HepG2 (cell line): Measurements from ENCODE around the gene NT5C3B. TPM values are rescaled to one million over a fixed set of nuclear protein-coding genes. Genes with fewer than 3 reads are reported as not detected.
A peak's percentile ranks its signal among the peaks of the same experiment; 100 is the strongest.

ENCODE experiments used
- BORCS8-MEF2B ChIP-seq: sonication (generic); formaldehyde crosslinking; IDR thresholded peaks from 2 replicates; pipeline ENCODE4 v1.8.0; 2022; ENCODE audit warnings: mild to moderate bottlenecking, missing genetic modification reagents
- DPF2 ChIP-seq: sonication (generic); formaldehyde crosslinking; IDR thresholded peaks from 2 replicates; pipeline ENCODE4 v1.4.0; 2020; ENCODE audit warnings: mild to moderate bottlenecking, low read depth, missing genetic modification reagents, borderline replicate concordance
- GMEB1 ChIP-seq: sonication (generic); formaldehyde crosslinking; IDR thresholded peaks from 2 replicates; pipeline ENCODE4 v1.5.1; 2020; ENCODE audit warnings: missing genetic modification reagents, mild to moderate bottlenecking, borderline replicate concordance
- GTF3A ChIP-seq: sonication (generic); formaldehyde crosslinking; conservative IDR thresholded peaks from 2 replicates; pipeline ENCODE4 v1.4.0; 2020; ENCODE audit warnings: mild to moderate bottlenecking, missing genetic modification reagents
- IRX3 ChIP-seq: sonication (generic); formaldehyde crosslinking; IDR thresholded peaks from 2 replicates; pipeline ENCODE4 v1.8.1; 2023; ENCODE audit warnings: mild to moderate bottlenecking, low read depth, missing genetic modification reagents, borderline replicate concordance
- KLF16 ChIP-seq, 2 experiments: sonication (generic) in 1 of 2; formaldehyde crosslinking in 1 of 2; IDR thresholded peaks; 2 replicates each; pipeline versions ENCODE4 v1.6.1 to v1.8.0; 2016 to 2023; ENCODE audit warnings: missing genetic modification reagents in 2 of 2, missing compliant biosample characterization in 1 of 2
- NCOA2 ChIP-seq: sonication (generic); formaldehyde crosslinking; IDR thresholded peaks from 2 replicates; pipeline ENCODE4 v1.8.0; 2022; ENCODE audit warnings: inconsistent platforms
- RFX3 ChIP-seq: IDR thresholded peaks from 2 replicates; pipeline ENCODE4 v1.6.1; 2016; ENCODE audit warnings: missing biosample characterization, missing genetic modification reagents
- SMAD9 ChIP-seq: sonication (generic); formaldehyde crosslinking; IDR thresholded peaks from 2 replicates; pipeline ENCODE4 v1.5.1; 2020; ENCODE audit warnings: mild to moderate bottlenecking, missing genetic modification reagents
- ZFP37 ChIP-seq: sonication (generic); formaldehyde crosslinking; IDR thresholded peaks from 2 replicates; pipeline ENCODE4 v1.4.0; 2020; ENCODE audit warnings: missing genetic modification reagents, borderline replicate concordance
- ZNF12 ChIP-seq: sonication (generic); formaldehyde crosslinking; IDR thresholded peaks from 2 replicates; pipeline ENCODE4 v1.5.0; 2020; ENCODE audit warnings: missing genetic modification reagents
- ZNF205 ChIP-seq: IDR thresholded peaks from 2 replicates; pipeline ENCODE4 v1.6.1; 2018; ENCODE audit warnings: missing biosample characterization, missing genetic modification reagents
- ZNF318 ChIP-seq: sonication (generic); formaldehyde crosslinking; IDR thresholded peaks from 2 replicates; pipeline ENCODE4 v1.4.0; 2020; ENCODE audit warnings: mild to moderate bottlenecking, missing genetic modification reagents
- ZNF660 ChIP-seq: sonication (generic); formaldehyde crosslinking; IDR thresholded peaks from 2 replicates; pipeline ENCODE4 v1.5.1; 2020; ENCODE audit warnings: mild to moderate bottlenecking, low read depth, missing genetic modification reagents, borderline replicate concordance
- ZNF678 ChIP-seq: sonication (generic); formaldehyde crosslinking; IDR thresholded peaks from 2 replicates; pipeline ENCODE4 v1.4.0; 2020; ENCODE audit warnings: mild to moderate bottlenecking, missing genetic modification reagents
- ZNF720 ChIP-seq: sonication (generic); formaldehyde crosslinking; IDR thresholded peaks from 2 replicates; pipeline ENCODE4 v1.4.0; 2020; ENCODE audit warnings: missing genetic modification reagents
- ZNF776 ChIP-seq: sonication (generic); formaldehyde crosslinking; IDR thresholded peaks from 2 replicates; pipeline ENCODE4 v1.4.0; 2020; ENCODE audit warnings: mild to moderate bottlenecking, missing genetic modification reagents
- ZSCAN30 ChIP-seq: sonication (generic); formaldehyde crosslinking; IDR thresholded peaks from 2 replicates; pipeline ENCODE4 v1.5.0; 2020; ENCODE audit warnings: mild to moderate bottlenecking, missing genetic modification reagents
- polyA plus RNA-seq, 8 experiments: library from polyadenylated mRNA; depleted of rRNA in 3 of 8; stranded (reverse) in 7 of 8; unstranded in 1 of 8; fragments of >200 nt; fragmentation: Illumina TruSeq in 4 of 8; extraction: Trizol in 4 of 8; gene quantifications; 2 replicates each; pipeline versions ENCODE4 v1.2.1 to v1.2.3, GENCODE V29; 2011 to 2016; ENCODE audit warnings: low read depth in 4 of 8, missing spikeins in 1 of 8, mixed read lengths in 1 of 8; ENCODE audit not compliant: insufficient read depth in 1 of 8
- total RNA-seq, 5 experiments: library from RNA; depleted of rRNA; stranded (reverse); fragments of >200 nt; fragmentation: Illumina TruSeq; extraction: Trizol; gene quantifications; 2 replicates each; pipeline ENCODE4 v1.2.3, GENCODE V29; 2016; ENCODE audit warnings: low read depth in 1 of 5
- TF ChIP-seq, protein P1 (sequence below): sonication (generic); formaldehyde crosslinking; IDR thresholded peaks from 2 replicates; pipeline ENCODE4 v1.4.0; 2020; ENCODE audit warnings: missing genetic modification reagents

The NT5C3B gene
- total and polyA plus RNA-seq, 2 of the 13 experiments (the other 11 are each of a cell fraction or from before 2014, with no cell fraction given): 104 to 126 TPM

- TF ChIP-seq DPF2 (CRISPR knock-in tag): 0 out of 2 replicates have a peak, but pooled peaks have one; percentile 19
- peak; percentile 35; the same call in 1 of the 2 replicates for TF ChIP-seq ZNF678 (CRISPR knock-in tag)
- TF ChIP-seq ZNF660 (CRISPR knock-in tag): peak; percentile 36; the same call in 1 of the 2 replicates
- 0 out of 2 replicates have a peak, but pooled peaks have one; percentile 17 for TF ChIP-seq ZNF720 (CRISPR knock-in tag)
- TF ChIP-seq ZSCAN30 (CRISPR knock-in tag): 0 out of 2 replicates have a peak, but pooled peaks have one; percentile 0
- TF ChIP-seq BORCS8-MEF2B (CRISPR knock-in tag): 0 out of 2 replicates have a peak, but pooled peaks have one; percentile 12
- TF ChIP-seq, protein P1, sequence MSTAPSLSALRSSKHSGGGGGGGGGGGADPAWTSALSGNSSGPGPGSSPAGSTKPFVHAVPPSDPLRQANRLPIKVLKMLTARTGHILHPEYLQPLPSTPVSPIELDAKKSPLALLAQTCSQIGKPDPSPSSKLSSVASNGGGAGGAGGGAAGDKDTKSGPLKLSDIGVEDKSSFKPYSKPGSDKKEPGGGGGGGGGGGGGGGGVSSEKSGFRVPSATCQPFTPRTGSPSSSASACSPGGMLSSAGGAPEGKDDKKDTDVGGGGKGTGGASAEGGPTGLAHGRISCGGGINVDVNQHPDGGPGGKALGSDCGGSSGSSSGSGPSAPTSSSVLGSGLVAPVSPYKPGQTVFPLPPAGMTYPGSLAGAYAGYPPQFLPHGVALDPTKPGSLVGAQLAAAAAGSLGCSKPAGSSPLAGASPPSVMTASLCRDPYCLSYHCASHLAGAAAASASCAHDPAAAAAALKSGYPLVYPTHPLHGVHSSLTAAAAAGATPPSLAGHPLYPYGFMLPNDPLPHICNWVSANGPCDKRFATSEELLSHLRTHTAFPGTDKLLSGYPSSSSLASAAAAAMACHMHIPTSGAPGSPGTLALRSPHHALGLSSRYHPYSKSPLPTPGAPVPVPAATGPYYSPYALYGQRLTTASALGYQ (CRISPR knock-in tag): no peak
- TF ChIP-seq ZNF205 (CRISPR knock-in tag): no peak
- TF ChIP-seq NCOA2 (CRISPR knock-in tag): no peak
- TF ChIP-seq SMAD9 (CRISPR knock-in tag): no peak
- no peak for TF ChIP-seq GMEB1 (CRISPR knock-in tag)
- TF ChIP-seq ZNF12 (CRISPR knock-in tag): 0 out of 2 replicates have a peak, but pooled peaks have one; percentile 36
- TF ChIP-seq ZFP37 (CRISPR knock-in tag): 0 out of 2 replicates have a peak, but pooled peaks have one; percentile 30
- TF ChIP-seq RFX3: no peak
- 0 out of 2 replicates have a peak, but pooled peaks have one; percentile 54 for TF ChIP-seq ZNF318 (CRISPR knock-in tag)
- TF ChIP-seq ZNF776 (CRISPR knock-in tag): peak; percentile 8; the same call in 1 of the 2 replicates
- TF ChIP-seq KLF16 (CRISPR knock-in tag; IDR thresholded peaks at IDR 0.05): 0 out of 4 replicates have a peak, but pooled peaks of 1 of the 2 experiments have one; percentile 51
- peak; percentile 18; the same call in 1 of the 2 replicates for TF ChIP-seq IRX3 (CRISPR knock-in tag)
- TF ChIP-seq GTF3A (CRISPR knock-in tag): 0 out of 2 replicates have a peak, but pooled peaks have one; percentile 9
Observed at GRCh38 chr17:41864498-41864835, 28.4 kb upstream of the NT5C3B start (continued).
